Kidney (tissue), 14 donors: ENCODE results near the gene SASH1. TPM values are rescaled to one million over a fixed set of nuclear protein-coding genes. Genes with fewer than 3 reads are reported as not detected.

ENCODE experiments used
- DNase-seq, 5 donors: peaks; one replicate each; pipeline ENCODE4 v3.0.0-alpha.2; 2013 to 2020
- FAIRE-seq: peaks from 2 replicates; lab custom pipeline; 2012; peaks lifted over from hg19 to GRCh38; lab: Jason Lieb, UNC
- H3K27ac ChIP-seq, 2 donors: one replicate each; pipeline ENCODE4 v1.7.0; 2013; ENCODE audit warnings: low read depth in 2 of 2, low read length in 2 of 2, inconsistent platforms in 1 of 2
- H3K27me3 ChIP-seq: one replicate; pipeline ENCODE4 v1.7.1; 2013; ENCODE audit warnings: low read length, inconsistent platforms; ENCODE audit not compliant: control insufficient read depth, insufficient read depth
- H3K36me3 ChIP-seq, 3 donors: one replicate each; pipeline versions ENCODE4 v1.7.0 to v1.7.1; 2013; ENCODE audit warnings: low read length in 3 of 3, control low read depth in 1 of 3, inconsistent platforms in 1 of 3; ENCODE audit not compliant: insufficient read depth in 3 of 3, control insufficient read depth in 2 of 3
- H3K4me1 ChIP-seq, 3 donors: one replicate each; pipeline versions ENCODE4 v1.7.0 to v1.7.1; 2013; ENCODE audit warnings: low read length in 3 of 3, inconsistent platforms in 1 of 3, low read depth in 1 of 3; ENCODE audit not compliant: control insufficient read depth in 2 of 3, insufficient read depth in 2 of 3
- H3K4me3 ChIP-seq, 3 donors: one replicate each; pipeline versions ENCODE4 v1.7.0 to v1.8.1; 2013; ENCODE audit warnings: low read length in 3 of 3, control low read depth in 1 of 3, inconsistent platforms in 1 of 3
- H3K9ac ChIP-seq, 3 donors: one replicate each; pipeline versions ENCODE4 v1.7.0 to v1.7.1; 2013; ENCODE audit warnings: low read length in 3 of 3, control low read depth in 1 of 3, inconsistent platforms in 1 of 3
- H3K9me3 ChIP-seq, 3 donors: one replicate each; pipeline versions ENCODE4 v1.7.0 to v1.7.1; 2013; ENCODE audit warnings: low read length in 3 of 3, control low read depth in 1 of 3, inconsistent platforms in 1 of 3; ENCODE audit not compliant: control insufficient read depth in 2 of 3, insufficient read depth in 1 of 3
- intact Hi-C: fragments of 100-400 bp; cut with DNase I; formaldehyde crosslinking; loops from one replicate; pipeline ENCODE4 v1.11.1; 2022
- polyA plus RNA-seq: library from polyadenylated mRNA; stranded (reverse); fragments of 350-450 nt; fragmentation: Illumina TruSeq; extraction: RNeasy Lipid Tissue Mini Kit (QIAGEN cat#74804); gene quantifications from one replicate; pipeline ENCODE4 v1.2.3, GENCODE V29; 2014; ENCODE audit warnings: low read depth, low replicate concordance; ENCODE audit not compliant: insufficient read depth
- total RNA-seq: library from RNA; stranded (reverse); fragmentation: NEBNext Ultra II Directional; extraction: Animal tissue kit (Norgen Biotek cat#: 25700); gene quantifications from one replicate; pipeline ENCODE4 v1.2.1, GENCODE V29; 2021
- TF ChIP-seq, protein P1 (sequence below): IDR thresholded peaks from 3 replicates; pipeline ENCODE4 v1.5.1; 2012; ENCODE audit warnings: mild to moderate bottlenecking, moderate library complexity, borderline replicate concordance; ENCODE audit not compliant: insufficient read depth; ENCODE audit errors: extremely low read depth
- donor health status: control.
- donor health status: control.
- donor health status: control.
- donor health status: control.
- donor health status: control.
- donor health status: DM: yes; HTN: yes; CAD: no.
- donor health status: Normal renal cell carcinoma (clear cell type).

SASH1 gene
- total and polyA plus RNA-seq, 2 donors from 2014 or later, result 6.2 to 148 TPM

DNA sequence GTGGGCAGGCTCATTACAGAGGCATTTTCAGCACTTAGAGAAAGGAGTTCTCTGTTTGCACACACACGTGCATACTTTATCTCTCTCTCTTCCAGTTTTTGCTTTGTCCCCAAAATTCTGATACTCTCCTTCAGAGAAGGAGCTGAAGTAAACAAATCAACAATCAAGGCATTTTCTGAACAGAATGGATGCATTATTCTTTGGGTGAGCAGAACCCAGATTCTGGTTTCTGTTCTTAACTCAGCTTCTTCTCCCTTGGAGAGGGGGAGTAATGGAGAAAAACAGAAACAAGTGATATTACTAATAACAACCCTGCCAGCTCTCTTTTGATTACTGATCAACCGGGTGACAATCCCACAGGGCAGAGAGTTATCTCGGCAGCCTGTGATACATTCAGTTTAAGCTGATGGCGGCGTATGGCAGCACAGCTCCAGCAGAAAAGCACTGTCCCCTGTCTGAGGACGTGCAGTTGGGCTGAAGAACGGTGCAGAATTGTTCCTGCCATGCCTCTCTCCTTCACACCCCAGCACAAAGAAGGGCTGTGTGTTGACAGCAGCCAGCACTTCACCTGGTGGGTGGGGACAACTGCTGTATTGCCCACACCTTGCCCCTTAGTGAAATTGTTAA is 47.3 kb upstream of the SASH1 start:
- Histone ChIP-seq H3K9ac (no peak overlapping the region), H3K27me3 (no peaks in the 10 kb centered on the region), H3K9me3 (no peaks in the 10 kb centered on the region), H3K36me3 (no peaks in the 10 kb centered on the region), H3K4me3 (no peak overlapping the region), H3K27ac (no peak overlapping the region), H3K4me1 (no peaks in the 10 kb centered on the region)
- TF ChIP-seq, protein P1, sequence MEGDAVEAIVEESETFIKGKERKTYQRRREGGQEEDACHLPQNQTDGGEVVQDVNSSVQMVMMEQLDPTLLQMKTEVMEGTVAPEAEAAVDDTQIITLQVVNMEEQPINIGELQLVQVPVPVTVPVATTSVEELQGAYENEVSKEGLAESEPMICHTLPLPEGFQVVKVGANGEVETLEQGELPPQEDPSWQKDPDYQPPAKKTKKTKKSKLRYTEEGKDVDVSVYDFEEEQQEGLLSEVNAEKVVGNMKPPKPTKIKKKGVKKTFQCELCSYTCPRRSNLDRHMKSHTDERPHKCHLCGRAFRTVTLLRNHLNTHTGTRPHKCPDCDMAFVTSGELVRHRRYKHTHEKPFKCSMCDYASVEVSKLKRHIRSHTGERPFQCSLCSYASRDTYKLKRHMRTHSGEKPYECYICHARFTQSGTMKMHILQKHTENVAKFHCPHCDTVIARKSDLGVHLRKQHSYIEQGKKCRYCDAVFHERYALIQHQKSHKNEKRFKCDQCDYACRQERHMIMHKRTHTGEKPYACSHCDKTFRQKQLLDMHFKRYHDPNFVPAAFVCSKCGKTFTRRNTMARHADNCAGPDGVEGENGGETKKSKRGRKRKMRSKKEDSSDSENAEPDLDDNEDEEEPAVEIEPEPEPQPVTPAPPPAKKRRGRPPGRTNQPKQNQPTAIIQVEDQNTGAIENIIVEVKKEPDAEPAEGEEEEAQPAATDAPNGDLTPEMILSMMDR, result no peak
- DNase-seq (no peak), FAIRE-seq (no peak)
- intact Hi-C loops, result no loop called here

DNA sequence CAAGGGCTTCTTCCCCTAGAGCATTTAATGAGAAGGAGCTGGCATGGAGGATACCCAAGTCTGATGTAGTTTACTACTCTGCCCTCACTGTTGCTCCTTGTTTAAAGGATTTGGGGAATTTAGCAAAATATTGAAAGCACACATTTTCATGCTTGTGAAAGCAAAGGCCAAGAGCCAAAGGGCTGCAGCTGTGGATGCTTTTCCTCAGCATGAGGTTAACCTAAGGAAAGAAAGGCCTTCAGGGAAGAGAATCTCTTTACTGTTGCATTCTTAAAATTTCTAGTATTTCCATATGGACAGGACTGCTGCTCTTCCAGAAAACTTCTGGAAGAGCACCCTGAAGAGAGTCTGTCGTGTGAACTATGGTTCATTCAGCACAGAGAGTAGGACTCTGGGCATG is 45.9 kb upstream of the SASH1 start:
- no peak for FAIRE-seq
- H3K36me3 ChIP-seq, result no peaks in the 10 kb centered on the region
- no peaks in the 10 kb centered on the region for H3K27me3 ChIP-seq

DNA sequence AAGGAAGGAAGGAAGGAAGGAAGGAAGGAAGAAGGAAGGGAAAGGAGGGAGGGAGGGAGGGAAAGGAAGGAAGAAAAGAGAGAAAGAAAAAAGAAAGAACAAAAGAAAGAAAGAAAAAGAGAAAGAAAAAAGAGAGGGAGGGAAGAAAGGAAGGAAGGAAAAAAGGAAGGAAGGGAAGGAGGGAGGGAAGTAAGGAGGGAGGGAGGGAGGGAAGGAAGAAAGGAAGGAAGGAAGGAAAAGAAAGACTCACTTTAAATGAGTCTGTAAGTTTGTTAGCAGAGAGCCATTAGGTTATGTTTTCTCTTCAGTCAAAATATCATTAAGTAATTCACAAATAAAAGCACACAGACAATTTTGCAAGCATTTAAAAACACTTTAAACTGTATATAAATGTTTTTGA is 44.0 kb upstream of the SASH1 start:
- FAIRE-seq (no peak), DNase-seq (no peak)
- Histone ChIP-seq H3K36me3 (no peaks in the 10 kb centered on the region), H3K27ac (no peak overlapping the region), H3K4me1 (no peaks in the 10 kb centered on the region), H3K9me3 (no peaks in the 10 kb centered on the region), H3K4me3 (no peak overlapping the region), H3K27me3 (no peaks in the 10 kb centered on the region), H3K9ac (no peak overlapping the region)
- intact Hi-C loops, result no loop called here
- TF ChIP-seq, protein P1, result no peak

More for the DNA sequence above, 45.9 kb upstream of the SASH1 start:
- Histone ChIP-seq H3K4me3 (no peak overlapping the region), H3K9ac (no peak overlapping the region), H3K9me3 (no peaks in the 10 kb centered on the region), H3K27ac (no peak overlapping the region), H3K4me1 (no peaks in the 10 kb centered on the region)
- TF ChIP-seq, protein P1, result no peak
- no peak for DNase-seq
- intact Hi-C loops, result no loop called here

DNA sequence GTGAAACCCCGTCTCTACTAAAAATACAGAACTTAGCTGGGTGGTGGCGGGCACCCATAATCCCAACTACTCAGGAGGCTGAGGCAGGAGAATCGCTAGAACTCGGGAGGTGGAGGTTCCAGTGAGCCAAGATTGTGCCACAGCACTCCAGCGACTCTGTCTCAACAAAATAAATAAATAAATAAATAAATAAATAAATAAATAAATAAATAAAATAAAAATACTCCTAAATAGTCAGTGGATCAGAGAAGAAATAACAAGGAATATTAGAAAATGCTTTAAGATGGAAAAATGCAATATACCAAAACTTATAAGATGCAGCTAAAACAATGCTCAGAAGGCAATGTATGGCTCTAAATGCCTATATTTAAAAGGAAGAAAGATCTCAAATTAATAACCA is 39.0 kb upstream of the SASH1 start:
- H3K27ac ChIP-seq, result no peak overlapping the region
- TF ChIP-seq, protein P1, result no peak
- DNase-seq, result no peak
- no peaks in the 10 kb centered on the region for H3K4me1 ChIP-seq
- no peaks in the 10 kb centered on the region for H3K36me3 ChIP-seq
- H3K9ac ChIP-seq, result no peak overlapping the region
- intact Hi-C loops, result no loop called here
- no peak for FAIRE-seq
- no peak overlapping the region for H3K4me3 ChIP-seq
- H3K27me3 ChIP-seq, result no peaks in the 10 kb centered on the region
- H3K9me3 ChIP-seq, result no peaks in the 10 kb centered on the region
